Glomerular visceral epithelial cell (primary cell): ENCODE data around the gene FCER2.
A peak's percentile ranks its signal among the peaks of the same experiment; 100 is the strongest.

Experiments used
- DNase-seq: peaks from one replicate; pipeline ENCODE4 v3.0.0-alpha.2; 2016; ENCODE audit errors: extremely low spot score

Gene FCER2

GRCh38 chr19:7677669-7678311, 24.1 kb downstream of the FCER2 start:
- no peak for DNase-seq

DNA sequence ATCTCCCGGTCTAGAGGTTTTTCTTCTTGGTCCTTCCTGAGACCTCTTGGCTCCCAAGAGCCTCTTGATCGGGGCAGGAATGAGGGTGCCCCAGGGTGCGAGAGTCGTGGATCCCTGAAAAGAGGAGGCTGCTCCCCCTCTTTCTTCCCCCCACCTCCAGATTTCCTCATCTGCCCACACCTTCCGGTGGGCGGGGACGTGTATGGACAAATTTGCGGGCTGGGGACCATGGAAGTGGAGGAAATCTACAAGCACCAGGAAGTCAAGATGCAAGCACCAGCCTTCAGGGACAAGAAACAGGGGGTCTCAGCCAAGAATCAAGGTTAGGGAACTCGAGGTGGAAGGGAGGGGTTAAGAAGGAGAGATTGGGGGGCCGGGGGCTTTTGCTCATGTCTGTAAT, 25.1 kb downstream of the FCER2 start, which contains the start of gene MCEMP1:
Gene MCEMP1, plus strand, starts transcription at position 237 of the 400 bp plus-strand sequence. Its CDS starts 31 bp downstream, at position 268.
- no peak for DNase-seq

DNA sequence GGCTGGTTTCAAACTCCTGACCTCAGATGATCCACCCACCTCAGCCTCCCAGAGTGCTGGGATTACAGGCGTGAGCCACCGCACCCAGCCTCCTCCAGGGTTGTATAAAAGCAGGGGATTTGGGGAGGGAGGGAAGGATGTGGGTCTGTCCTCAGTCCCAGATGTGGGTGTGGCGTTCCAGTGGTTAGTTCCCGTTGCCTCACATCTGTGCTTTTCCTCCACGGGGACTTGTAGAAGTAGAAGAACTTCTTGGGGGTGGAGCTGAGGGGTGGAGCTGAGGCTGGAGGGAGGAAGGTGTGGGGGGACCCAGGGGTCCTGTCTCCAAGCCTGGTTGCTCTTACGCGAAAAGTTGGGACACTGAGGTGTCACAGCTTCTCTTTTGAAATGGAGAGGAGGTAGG, 25.6 kb downstream of the FCER2 start:
- no peak for DNase-seq

GRCh38 chr19:7674010-7675005, 27.6 kb downstream of the FCER2 start:
- peak; percentile 32 for DNase-seq

DNA sequence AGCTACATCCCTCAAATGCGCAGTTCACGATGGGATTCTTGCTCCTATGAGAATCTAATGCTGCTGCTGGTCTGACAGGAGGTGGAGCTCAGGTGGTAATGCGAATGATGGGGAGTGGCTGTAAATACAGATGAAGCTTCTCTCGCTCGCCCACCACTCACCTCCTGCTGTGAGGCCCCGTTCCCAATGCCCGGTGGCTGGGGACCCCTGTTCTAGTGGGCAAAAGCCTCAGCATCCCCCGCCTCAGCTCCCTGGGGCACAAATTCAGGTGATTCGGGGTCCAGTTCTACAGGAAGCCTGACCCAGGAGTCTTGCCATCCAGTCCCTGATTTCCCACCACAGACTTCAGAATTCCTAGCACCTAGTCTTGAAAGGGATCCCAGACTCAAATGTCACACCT, 29.4 kb downstream of the FCER2 start:
- no peak for DNase-seq

DNA sequence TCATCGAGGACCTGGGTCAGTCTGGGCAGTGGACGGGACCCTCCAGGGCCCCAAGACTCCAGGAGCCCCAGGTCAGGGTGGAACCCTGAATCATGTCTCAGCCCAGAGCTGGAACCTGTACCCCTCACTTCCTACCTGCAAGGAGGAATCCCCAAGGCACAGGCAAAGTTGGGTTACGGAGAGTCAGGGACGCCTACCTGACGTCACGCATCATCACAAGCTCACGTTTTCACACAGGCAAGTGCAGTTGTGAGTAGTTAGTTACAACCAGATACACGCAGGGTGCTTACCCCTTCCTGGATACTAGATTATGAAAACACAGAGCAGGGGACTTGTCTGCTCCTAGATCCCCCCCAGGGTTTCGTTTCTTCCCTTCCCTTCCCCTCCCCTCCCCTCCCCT, 31.1 kb downstream of the FCER2 start:
- no peak for DNase-seq

- no peak for DNase-seq
These were observed 31.7 kb downstream of the FCER2 start for GRCh38 chr19:7670150-7670783.

- no peak for DNase-seq
These were observed 32.3 kb downstream of the FCER2 start for GRCh38 chr19:7669641-7670040.

DNA sequence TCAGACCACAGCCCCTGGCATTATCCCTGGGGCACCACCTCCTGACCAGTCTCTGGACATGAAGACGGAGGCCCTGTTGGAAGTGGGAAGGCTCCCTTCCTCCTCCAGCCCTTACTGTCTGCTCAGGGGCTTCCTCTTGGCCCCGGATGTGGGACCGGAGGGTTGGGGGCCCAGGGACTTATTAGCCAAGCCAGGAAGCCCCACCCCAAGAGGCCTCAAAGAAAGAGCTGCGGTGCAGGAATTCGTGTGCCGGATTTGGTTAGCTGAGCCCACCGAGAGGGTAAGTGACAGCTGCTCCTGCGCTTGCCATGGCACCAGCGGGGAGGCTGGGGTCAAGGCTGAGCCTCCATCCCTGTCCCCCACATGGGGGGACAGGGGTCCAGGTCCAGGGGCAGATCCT, 33.1 kb downstream of the FCER2 start, which contains the start of gene RETN:
Gene RETN, plus strand, starts transcription at position 208 of the 400 bp plus-strand sequence. CDS start 278 bp downstream, outside the sequence.
- no peak for DNase-seq

- DNase-seq = no peak
These were observed 36.9 kb downstream of the FCER2 start for GRCh38 chr19:7665076-7665475.

DNA sequence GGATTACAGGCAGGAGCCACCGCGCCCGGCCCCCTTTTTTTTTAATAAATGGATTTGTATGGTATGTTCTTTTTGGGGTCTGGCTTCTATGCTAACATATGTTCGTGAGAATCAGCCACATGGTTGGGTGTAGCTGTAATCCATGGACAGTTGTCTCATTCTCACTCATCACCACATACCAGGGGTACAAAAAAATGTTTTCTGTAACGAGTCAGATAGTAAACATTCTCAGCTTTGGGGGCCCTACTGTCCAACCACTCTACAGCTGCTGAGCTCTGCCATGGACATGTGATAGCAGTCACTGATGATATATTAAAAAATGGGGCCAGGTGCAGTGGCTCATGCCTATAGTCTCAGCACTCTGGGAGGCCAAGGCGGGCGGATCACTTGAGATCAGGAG, 38.2 kb downstream of the FCER2 start:
- no peak for DNase-seq

- DNase-seq = no peak
These were observed 39.3 kb downstream of the FCER2 start for GRCh38 chr19:7662657-7663056.

DNA sequence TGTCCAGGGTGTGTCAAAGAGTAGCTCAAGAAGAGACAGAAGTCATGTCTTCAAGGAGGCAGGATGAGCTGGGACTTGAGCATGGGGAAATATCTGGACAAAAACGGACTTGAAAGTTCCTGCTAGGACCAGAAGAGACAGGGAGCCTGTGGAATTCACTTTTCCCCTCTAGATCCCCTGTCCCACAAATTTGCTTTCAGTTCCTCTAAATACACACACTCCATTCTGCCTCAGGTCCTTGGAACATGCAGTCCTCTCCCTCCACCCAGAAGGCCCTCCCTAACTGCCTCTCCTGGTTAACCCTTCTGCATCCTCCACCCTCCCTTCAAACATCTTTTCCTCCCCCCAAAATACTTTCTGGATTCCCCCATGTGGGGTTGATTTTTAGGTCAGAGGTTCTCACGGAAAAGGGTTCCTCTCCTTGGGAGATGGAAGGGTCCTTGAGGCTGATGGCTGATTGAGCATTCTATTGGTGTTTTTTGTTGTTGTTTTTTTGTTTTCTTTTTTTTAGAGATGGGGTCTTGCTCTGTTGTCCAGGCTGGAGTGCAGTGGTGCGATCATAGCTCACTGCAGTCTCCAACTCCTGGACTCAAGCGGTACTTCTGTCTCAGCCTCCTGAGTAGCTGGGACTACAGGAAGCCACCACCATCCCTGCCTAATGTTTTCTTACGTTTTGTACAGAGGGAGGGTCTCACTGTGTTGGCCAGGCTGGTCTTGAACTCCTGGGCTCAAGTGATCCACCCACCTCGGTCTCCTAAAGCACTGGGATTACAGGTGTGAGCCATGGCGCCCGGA, 40.0 kb downstream of the FCER2 start:
- DNase-seq = no peak

GRCh38 chr19:7658219-7658686, 43.7 kb downstream of the FCER2 start:
- no peak for DNase-seq

DNA sequence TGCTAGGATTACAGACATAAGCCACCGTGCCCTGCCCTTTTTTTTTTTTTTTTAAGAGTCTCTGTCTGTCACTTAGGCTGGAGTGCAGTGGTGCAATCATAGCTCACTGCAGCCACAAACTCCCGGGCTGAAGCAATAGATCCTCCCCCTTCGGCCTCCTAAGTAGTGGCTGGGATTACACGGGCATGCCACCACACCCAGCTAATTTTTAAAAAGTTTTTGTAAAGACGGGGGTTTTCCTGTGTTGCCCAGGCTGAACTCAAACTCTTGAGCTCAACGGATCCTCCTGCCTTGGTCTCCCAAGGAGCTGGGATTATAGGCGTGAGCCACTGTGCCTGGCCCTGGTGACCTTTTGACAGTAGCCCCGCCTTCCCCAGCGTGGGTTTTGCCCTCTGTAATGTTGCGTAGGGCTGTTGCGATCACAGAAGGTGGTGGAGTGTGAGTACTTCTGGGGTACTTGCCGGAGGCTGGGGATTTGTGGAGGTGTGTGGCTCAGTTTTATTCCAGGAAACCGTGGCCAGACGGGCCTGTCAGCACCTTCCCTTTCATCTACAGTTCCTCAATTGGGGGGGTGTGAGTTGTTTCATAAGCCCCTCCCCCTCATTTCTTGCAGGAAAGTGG, 44.7 kb downstream of the FCER2 start:
- DNase-seq = no peak

DNA sequence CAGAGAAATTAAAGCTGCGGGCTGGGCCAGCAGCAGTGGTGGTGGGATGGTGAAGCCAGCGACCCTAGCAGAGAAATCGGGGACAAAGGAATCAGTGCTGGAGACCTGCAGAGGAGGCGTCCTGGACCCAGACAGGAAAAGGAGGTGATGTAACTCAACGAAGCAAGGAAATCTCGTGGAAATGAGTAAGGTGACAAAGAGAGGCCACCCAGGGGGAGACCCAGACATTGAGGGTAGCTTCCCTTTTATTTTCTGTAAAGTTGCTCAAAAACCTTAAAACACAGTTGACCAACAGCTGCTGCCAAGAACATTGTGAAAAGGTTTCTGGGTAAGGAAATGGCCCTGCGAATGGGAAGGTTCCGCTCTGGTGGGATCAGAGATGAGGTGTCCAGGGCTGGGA, 46.4 kb downstream of the FCER2 start:
- no peak for DNase-seq

- no peak for DNase-seq
These were observed 47.5 kb downstream of the FCER2 start for GRCh38 chr19:7654401-7654800.

GRCh38 chr19:7652061-7652641, 49.8 kb downstream of the FCER2 start:
- peak; percentile 71 for DNase-seq

- no peak for DNase-seq
These were observed 51.8 kb downstream of the FCER2 start for GRCh38 chr19:7650148-7650547.

DNA sequence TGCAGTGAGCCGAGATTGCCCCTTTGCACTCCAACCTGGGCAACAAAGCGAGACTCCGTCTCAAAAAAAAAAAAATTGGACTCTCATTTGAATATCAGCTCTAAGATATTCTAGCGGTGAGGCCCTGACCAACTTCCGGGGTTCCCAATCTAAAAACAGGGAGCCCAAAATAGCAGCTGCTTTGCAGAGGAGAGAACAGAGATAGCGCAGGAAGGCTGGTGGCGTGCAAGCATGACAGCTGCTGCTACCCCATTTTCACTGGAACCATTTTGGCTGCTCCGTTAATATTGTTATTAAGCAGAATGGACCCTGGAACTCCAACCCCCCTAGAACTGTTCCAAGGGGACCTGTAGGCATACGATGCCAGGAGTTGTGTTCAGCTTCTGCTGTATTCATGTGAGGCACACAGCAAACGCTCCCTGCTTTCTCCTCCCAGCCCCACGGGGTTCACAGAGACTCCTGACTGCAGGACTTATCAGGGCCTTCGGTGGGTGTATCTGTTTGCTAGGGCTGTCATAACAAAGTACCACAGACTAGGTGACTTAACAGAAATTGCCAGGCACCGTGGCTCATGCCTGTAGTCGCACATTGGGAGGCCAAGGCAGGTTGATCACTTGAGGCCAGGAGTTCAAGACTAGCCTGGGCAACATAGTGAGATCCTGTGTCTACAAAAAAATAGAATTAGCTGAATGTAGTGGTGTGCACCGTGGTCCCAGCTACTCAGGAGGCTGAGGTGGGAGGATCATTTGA, 53.5 kb downstream of the FCER2 start:
- DNase-seq = no peak
